MV-4-11 (cell line): ENCODE measurements around the gene ABCB10.
"Not testable (repeated sequence)": the region's sequence is repeated elsewhere in the genome, so short reads cannot be mapped to it uniquely, and the experiment has no call there.

Experiments used
- DNase-seq: peaks from one replicate; lab custom pipeline; 2025; lab: John Stamatoyannopoulos, UW

Gene ABCB10

DNA sequence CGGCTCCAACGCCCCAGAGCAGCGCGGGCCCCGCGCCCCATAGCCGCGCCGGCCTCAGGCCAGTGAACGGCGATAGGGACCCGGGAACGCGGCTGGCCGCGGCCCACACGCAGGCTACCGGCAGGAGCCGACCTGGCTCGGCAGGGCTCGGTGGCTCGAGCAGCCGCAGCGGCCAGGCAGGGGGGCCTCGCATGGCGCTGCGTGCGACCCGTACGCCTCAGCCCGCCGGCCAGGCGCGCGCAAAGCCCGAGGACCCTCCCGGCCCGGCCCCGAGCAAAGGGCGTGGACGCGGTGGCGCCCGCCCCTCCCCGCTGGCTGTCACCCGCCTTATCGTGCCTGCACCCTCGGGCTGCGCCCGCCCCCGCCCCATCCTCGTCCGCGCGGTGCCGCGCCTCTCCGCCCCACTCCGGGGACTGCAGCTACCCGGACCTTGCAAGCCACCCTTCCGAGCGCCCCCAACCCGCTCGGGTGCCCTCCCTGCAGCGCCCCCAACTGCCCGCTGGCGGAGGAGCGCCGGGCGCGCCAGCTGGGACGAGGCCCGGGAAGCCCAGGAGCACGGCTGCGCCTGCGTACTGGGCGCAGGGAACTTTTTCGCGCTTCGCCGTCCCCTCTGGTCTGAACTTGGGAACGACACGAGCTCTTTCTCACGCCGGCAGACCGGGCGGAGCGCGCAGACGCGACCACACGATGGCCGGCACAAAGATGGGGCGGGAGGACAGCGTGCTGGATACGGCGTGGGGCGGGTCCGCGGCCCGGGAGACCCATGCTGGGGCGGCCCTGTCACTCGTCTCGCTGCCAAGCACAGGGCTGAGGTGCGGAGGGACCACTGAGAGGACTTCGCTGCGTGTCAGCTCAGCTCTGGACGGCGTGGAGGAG lies at the start of gene ABCB10:
Gene ABCB10 (minus strand): TSS at position 248 of the 876 bp plus-strand sequence. CDS start 55 bp downstream, at position 193.
- peak; percentile 97 for DNase-seq

DNA sequence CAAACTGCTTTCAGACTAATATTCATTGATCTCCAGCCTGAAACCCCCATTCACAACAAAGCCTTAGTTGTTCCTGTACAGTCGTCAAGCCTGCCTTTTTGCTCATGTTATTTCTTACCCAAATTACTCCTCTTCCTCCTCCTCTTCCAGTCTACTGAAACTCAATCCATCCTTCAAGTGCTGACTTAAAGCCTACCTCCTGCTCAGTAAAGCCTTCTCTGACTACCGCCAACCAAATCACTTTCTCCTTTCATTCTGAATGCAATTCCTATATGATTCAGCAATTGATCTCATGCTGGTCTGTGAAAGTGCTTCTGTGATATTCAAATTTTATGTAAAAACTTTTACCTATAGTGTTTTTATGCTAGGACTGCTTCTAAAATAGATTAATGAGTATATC lies 48.9 kb upstream of the ABCB10 start:
- no peak for DNase-seq

DNA sequence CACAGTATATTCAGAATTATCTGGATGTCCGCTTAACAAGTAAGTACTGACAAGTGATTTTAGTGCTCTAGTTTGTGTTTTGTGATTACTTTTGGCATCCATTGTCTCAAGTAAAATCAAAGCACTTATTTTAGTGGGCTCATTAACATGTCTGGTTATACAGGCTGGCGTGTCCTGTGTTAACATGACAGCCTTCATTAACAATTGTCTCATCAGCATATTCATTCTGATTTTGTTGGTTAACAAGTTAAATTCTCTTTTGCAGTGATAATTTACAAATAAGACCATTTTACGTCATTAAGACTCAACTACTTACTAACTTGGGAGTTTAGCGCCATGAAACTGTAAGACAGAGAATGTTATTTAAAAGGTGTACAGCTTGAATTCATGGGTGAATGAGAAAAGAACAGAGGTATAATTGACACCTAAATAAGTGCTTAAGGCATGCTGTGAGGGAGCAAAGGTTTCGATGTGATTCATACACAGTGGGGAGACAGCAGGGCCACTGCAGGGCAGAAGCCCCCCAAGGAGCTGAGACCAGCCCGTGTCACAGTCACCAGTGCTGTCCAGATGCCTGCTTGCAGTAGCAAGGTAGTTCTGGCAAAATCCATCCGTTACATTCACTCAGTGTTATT lies 45.0 kb upstream of the ABCB10 start:
- no peak for DNase-seq

DNA sequence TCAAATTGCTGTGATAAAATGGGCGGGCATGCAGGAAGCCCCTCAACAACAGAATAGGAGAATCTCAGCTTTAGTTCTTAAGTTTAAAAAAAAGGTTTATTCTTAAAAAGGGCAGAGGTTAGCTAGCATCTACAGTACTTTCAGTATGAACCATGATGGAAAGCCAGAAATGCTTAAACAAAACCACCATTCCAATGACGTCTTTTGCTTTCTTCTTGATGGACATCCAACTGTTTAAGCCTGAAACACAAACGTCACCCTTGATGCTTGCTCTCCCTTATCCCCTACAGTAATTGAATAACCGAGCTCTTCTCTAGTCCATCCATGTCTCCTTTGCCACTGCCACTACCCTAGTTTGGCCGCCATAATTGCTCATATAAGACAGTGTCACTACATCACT lies 41.7 kb upstream of the ABCB10 start:
- no peak for DNase-seq

DNA sequence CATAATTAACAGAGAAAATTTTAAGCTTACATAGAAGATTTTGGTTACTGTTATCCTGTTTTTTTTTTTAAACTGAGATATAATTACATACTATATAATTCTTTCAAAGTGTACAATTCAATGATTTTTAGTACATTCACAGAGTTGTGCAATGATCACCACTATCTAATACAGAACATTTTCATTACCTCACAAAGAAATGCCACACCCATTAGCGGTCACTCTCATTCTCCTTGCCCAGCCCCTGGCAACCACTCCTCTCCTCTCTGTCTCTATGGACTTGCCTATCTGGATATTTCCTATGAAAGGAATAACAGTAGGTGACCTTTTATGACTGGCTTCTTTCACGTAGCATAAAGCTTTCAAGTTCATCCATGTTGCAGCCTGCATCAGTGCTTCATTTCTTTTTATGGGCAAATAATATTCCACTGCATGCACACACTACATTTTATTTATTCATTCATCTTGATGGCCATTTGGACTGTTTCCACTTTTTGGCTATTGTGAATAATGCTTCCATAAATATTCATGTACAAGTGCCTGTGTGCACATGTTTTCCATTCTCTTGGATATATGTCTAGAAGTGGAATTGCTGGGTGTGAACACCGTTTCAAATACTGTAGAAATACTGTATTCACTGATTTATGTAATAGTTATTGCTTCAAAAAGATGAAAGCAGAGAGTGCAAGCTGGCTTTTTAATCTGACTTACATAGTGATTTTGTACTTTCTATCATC lies 40.9 kb upstream of the ABCB10 start:
- no peak for DNase-seq

DNA sequence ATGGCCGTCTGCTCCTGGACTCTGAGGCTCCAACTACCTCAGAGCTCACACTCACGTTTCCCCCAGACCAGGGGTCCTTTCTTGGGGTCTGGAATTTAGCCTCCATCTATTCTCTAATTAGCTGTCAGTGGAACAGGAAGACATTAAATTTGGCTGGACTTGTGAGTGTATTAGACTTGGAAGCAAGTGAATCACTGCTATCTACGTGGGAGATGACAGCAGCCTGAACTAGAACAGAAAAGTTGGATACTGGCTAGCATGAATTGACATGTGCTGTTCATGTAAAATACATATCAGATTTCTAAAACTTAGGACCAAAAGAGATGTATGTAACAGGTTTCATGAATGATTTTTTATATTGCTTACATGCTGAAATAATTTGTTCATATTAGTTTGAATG lies 39.4 kb upstream of the ABCB10 start:
- DNase-seq, result no peak

DNA sequence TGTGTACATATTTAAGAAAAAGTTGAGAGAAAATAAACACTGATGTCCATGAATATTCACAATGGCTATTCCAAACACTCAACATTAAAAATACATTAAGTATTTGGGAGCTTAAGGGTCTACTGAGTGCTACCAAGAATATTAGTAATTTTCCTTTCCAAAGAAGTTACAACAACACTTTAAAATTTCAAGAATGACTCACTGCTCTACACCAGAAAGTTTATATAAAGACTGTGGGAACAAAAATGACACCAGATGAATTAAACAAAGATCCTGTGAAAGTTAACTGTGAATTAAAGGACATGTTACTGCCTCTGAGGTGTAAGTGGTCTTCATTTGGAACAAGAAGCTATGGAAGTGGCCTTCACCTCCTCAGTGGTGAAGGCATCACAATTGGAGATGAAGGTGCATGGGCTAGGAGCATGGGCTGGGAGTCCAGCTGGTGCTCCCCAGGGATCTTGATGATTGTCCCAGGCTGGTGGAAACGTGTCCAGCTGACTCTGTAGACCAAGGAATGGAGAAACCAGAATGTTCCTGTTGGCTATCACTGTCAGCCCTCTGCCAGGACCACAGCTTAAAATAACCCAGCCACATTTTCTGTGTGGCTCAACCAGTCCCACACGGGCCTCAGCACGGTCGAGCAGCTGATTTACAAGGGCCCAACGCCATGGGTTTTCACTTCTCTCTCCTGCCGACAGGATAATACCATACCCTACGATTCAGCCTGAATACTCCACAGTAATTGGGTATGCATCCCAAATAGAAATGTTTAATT lies 38.6 kb upstream of the ABCB10 start:
- DNase-seq, result peak; percentile 91

DNA sequence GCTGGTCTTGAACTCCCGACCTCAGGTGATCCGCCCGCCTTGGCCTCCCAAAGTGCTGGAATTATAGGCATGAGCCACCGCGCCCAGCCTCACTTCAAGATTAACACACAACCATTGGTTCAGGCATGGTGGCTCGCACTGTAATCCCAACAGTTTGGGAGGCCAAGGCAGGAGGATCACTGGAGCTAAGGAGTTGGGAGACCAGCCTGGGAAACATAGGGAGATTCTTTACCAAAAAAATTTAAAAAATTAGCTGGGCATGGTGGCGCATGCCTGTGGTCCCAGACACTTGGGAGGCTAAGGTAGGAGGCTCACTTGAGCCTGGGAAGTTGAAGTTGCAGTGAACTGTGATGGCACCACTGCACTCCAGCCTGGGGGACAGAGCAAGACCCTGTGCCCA lies 37.4 kb upstream of the ABCB10 start:
- not testable (repeated sequence) for DNase-seq

DNA sequence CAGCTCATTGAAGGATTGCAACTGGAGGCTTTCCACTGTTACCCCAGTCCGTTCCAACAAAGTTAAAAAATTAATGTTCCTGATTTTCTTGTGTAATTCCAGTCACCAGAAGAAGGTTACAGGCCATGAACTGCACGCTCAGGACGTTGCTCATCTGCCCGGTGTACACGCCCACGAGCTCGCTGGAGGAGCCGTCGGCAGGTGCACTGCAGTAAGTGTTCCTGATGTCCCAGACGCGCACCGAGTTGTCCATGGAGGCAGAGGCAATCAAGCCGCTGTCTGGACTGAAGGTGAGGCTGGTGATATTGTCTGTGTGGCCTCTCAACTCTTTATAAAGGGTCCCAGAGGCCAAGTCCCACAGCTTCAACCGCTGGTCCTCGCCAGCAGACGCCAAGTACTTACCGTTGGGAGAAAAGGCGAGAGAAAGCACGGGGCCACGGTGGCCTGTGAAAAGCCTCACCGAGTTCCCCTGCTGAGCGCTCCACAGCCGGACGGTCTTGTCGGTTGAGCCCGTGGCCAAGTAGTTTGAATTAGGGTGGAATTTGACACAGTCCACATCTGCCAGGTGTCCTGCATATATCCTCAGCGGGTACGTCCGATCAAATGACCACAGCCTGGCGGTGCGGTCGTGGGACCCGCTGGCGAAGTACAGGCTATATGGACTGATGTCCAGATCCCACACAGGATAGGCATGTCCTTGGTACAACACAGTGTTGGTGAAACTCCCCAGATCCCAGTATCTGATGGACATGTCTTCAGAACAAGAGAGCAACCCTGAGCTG lies 35.9 kb upstream of the ABCB10 start:
- no peak for DNase-seq

DNA sequence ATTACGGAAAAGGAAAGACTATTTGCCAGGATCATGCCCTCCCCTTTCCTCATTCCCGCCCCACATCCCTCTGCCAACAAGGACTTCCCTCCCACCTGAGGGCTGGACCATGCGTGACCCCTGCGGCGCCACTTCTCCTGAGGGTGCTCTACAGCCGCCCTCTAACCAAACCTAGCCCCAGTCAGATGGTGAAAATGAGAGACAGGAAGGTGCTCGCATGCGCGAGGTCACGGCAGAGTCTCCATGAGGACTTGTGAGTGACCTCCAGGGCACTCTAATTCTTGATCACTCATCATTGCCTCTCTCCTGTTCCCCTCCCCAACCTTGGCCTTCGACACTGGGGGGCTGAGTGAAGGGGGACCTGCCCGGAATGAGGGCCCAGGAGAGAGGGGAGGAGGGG lies 35.3 kb upstream of the ABCB10 start:
- no peak for DNase-seq

DNA sequence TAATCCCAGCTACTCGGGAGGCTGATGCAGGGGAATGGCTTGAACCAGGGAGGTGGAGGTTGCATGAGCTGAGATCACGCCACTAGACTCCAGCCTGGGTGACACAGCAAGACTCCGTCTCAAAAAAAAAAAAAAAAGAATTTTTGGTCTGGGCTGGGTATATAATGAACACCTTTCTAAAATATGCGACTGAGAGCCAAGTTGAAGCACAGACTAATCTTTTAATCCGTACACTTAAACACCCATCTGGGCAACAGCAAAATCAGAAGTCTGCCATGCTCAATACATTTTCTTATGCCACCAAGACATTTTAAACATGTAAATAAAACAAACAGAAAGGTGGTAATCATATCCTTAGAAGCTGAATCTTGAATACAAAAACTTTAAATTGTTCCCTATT lies 31.6 kb upstream of the ABCB10 start:
- DNase-seq, result no peak

DNA sequence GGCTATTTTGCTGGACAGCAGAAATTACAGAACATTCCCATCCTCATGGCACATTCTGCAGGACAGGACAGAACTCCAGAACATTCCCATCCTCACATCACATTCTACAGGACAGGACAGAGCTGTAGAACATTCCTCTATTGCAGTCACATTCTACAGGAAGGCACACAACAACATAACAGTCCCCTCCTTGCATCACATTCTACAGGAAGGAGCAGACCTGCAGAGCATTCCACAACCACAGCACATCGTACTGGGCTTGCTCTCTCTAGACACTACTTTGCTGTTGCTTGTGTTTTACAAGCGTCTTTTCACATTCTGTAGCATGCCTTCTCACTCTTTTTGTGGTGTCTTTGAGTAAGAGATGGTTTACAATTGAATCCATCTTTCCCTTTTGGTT lies 26.8 kb upstream of the ABCB10 start:
- DNase-seq, result no peak

DNA sequence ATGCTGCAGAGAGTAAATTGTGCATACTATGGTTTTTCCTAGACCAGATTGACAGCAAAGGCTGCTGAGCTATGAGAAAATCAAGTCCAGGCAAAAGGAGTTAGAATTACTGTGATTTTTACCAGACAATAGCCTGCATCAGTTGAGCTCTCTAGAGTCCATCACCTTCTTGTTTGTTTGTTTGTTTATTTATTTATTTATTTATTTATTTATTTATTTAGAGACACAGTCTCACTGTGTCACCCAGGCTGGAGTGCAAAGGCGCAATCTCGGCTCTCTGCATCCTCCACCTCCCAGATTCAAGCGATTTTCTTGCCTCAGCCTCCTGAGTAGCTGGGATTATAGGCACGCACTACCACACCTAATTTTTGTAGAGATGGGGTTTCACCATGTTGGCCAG lies 24.2 kb upstream of the ABCB10 start:
- DNase-seq, result no peak

DNA sequence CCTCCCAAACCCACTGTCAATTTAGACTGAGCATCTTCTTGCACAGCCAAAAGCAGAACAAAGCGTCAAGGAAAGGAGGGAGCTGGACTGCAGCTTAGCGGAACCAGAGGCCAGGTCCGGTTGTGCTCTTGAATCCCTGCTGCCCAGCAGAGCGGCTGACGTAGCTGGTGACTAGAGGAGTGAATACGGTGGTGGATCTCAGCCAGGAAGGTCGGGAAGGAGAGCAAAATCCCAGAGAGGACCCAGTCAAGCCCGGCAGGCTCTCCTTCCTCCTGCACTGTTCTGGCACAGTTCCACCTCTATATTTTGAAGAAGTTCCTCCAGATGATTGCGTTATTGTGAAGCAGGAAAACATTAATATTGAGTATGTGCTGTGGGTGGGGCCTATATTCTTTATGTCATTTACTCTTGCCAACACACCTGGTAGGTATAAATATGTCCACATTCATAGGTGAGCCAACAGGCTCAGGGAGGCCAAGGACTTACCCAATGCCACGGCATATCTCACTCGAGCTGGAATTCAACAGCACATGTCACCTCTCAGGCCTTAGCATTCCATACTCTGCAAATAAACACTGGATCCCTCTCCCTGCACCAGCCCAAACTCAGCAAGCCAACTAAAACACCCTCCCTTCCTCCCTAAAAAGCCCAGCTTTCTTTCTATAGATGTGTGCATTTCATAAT lies 23.6 kb upstream of the ABCB10 start:
- DNase-seq, result peak; percentile 23

DNA sequence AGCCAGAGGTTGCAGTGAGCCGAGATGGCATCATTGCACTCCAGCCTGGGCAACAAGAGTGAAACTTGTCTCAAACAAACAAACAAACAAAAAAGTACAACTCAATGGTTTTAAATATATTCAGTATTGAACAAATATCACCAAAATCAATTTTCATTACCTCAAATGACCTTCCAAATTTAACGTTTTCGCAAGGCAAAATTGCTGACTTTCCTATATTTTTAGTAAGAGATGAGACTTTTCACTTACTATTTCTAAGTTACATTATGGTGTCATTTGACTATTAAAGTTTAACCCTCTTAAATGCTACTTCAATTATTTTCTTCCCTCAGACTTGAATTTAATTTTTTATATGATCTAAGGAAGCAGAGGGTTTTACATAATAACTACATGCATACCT lies 23.0 kb upstream of the ABCB10 start:
- DNase-seq, result no peak

DNA sequence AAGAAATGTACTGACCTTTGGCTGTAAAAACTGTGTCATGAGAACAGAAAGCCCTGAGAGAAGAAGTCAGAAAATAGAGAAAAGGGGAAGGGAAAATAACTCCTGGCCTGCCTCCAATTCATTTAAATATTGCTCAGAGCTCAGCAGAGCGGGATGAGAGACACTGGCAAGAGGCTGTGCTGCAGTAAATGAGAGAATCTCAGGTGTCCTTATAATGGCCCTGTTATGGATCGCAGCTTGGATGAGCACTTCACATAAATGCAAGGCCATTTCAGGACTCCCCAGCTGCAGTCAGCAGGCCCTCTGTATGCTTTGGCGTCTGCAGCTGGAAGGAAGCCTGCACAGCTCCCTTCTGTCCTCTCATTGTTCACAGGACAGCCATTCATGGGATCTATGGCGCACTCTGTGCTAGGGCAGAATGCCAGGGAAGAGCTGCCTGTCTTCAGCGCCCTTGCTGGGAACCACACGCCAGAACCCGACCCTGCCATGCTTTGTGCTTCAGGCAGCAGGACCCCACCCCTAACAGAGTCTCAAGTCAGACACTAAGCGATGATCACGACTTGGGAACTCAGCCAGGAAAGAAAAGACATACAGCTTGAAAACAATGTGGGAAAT lies 20.7 kb upstream of the ABCB10 start:
- DNase-seq, result peak; percentile 83

DNA sequence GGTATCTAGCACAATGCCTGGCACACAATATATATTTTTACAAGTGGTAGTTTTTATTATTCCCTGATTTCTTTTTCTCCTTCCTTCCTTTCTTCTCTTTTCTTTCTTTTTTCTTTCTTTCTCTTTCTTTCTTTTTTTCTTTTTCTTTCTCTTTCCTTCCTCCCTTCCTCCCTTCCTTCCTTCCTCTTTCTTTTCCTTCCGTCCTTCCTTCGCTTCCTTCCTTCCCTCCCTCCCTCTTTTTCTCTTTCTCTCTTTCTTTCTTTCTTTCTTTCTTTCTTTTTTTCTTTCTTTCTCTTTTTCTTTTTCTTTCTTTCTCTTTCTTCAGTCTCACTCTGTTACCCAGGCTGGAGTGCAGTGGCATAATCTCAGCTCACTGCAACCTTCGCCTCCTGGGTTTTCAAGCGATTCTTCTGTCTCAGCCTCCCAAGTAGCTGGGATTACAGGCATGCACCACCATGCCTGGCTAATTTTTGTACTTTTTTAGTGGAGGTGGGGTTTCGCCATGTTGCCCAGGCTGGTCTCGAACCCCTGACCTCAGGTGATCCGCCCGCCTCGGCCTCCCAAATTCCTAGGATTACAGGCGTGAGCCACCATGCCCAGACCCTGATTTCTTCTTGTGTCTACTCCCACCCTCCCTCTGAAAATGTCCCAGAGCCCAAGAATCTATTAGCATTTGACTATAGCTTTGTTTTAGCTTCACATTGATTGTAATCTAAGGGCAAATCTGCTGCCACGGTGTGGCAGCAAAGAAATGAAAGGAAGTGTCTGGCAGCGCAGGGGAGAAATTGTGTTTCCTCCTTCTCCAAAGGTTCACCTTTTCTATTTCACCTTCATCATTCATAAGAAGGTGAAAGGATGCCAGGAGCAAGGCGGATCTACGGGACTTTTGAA lies 19.9 kb upstream of the ABCB10 start:
- DNase-seq, result no peak

DNA sequence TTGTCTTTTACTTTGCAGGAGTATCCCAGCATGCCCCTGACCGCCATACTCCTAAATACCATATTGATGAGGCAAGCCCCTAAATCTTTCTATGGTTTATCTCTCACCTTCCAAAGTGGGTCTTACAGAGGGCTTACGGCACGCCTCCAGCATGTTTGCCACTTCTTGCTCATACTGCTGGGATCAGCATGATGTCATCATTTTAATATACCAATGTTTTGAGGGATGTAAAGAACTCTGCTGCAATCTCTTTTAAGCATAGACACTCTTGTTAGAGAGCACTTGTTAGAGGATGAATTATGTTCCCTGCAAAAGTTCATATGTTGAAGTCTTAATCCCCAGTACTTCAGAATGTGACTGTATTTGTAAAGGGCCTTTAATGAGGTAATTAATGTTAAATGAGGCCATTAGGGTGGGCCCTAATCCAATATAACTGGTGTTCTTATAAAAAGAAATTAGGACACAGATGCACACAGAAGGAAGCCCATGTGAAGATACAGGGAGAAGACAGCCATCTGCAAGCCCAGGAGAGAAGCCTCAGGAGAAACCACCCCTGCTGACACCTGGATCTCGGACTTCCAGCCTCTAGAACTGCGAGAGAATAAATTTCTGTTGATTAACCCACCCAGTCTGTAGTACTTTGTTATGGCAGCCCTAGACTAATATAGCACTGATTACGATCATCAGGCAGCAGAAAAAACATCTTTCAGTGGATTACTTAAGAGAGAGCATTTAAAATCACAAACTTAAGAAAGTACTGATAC lies 16.4 kb upstream of the ABCB10 start:
- DNase-seq, result no peak
